ENCODE results near the gene ADAM23.
A peak's percentile ranks its signal among the peaks of the same experiment; 100 is the strongest.

The ADAM23 gene

DNA sequence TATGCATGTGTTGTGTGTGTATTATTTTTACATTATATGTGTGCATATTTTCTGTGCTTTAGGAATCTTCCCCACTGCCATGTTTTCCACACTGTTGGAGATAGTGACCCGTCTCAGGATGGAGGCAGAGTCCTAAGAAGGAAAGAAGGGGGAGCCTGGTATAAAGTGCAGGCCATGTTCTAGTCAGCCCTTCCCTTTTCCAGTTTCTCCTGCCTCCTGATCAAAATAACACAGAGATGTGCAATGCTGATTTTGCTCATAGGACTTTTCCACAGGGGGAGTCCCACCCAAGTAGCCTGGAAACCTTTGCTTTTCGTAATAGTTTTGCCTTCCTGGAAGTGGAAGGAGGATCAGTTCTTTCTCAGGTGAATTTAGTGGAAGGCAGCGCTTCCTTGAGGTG lies 126.1 kb downstream of the ADAM23 start:
- DNase-seq (ENCODE audit: low read depth) = no peak

DNA sequence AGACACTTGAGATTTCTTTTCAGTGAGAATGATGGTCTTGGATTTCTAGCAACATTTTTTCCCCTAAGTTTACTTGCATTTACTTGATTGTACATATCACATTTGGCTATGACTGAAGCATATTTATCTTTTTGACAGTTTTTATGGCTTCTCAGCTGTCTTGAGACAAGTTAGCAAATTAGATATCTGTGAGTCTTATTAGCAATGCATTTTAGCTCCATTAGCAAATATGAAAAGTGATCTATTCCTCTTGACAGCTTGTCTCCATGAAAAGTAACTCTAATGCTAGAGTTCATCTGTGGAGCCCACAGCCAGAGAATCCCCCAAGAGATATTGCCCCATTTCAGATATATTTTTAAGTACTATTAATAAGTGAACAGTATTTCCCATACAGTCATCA lies 126.9 kb downstream of the ADAM23 start:
- DNase-seq (ENCODE audit: low read depth) = no peak

DNA sequence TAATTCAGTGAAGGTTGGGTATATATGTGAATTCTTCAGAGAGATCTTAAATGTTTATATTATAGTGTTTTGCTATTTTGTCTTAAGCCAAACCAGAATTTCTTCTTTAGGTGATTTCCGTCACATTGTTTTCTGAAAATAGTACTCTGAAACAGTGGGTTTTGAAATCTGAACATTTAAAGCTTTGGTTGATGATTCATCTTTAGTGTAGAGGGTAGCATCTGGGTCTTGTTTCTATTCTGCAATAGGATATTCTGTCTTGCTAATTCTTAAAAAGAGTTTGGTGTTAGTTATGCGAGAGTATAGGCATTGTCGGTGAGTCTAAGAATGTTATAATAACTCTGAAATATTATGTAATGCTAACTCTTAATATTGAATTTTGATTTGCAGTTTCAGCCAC lies 129.4 kb downstream of the ADAM23 start:
- no peak for DNase-seq (ENCODE audit: low read depth)

DNA sequence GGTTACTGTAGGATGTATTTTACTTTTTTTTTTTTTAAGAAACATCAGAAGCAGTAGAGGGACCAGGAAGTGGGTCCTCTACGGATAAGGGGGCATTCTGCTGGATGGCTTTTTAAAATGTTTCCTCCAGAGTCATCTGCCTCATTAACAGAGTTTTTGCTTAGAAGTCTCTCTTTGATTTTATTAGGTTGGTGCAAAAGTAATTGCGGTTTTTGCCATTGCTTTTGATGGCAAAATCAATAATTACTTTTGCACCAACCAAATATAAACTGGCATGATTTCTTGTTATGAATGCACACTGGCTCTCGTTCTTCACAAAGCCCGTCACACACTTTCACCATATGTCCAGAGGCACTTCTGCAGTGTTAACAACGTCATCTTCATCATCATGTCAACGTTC lies 130.5 kb downstream of the ADAM23 start:
- no peak for DNase-seq (ENCODE audit: low read depth)

GRCh38 chr2:206584323-206585116 lies 141.2 kb downstream of the ADAM23 start:
- no peak for DNase-seq (ENCODE audit: low read depth)

DNA sequence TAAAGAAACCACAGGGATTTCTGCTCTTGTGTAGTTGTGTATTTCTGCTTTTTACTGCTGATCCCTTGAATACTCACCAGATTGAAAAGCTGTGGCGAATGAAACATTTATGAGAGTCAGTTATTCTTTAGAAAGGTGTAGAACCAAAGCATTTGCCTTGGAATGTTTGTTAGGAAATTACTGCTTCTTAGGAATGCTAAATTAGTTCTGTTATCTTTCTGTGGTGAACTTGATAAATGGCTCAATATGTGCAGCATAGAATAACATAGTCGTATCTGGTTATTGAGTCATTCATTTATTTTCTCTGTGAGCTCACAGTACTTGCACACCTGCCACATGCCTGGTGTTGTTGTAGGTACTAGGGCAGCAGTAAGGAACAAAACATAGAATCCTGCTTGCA lies 142.0 kb downstream of the ADAM23 start:
- peak; percentile 23 for DNase-seq (ENCODE audit: low read depth)

DNA sequence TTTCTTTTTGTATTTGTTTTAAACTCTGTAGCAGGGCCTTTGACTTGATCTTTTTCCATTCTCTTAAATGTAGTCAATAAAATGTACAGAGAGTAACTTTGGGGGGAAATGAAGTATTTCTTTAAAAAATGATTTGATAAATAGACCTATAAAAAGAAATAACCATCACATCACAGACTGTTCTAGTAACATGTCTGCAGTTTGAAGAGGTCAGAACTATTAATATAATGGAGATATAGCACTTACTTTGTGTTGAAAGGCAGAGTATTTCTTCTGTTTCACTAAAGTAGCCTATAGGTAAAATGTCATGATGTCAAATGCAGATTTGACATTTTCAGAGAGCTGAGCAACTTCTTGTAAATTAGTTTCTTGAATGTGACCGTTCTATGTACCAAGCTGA lies 143.3 kb downstream of the ADAM23 start:
- DNase-seq (ENCODE audit: low read depth) = no peak

- DNase-seq (ENCODE audit: low read depth) = no peak
Measured at GRCh38 chr2:206597717-206598218, 154.4 kb downstream of the ADAM23 start.

DNA sequence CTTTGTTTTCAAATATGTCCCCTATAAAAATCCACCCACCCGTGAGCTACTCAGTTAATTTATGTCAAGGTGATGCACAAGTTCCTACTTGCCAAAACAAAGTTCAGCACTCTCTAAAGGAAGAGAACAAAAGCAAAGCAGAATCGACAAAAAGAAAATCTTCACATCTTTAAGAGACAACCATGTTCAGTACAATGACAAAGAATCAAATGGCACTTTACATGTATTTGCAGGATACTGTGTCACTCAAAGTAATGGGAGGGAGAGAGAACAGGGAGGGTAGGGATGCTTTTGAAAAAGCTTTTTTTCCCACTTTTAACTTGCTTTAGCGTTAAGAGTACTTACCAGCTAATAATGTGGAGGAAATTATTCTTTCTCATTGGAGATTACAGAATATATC lies 159.9 kb downstream of the ADAM23 start:
- no peak for DNase-seq (ENCODE audit: low read depth)

- no peak for DNase-seq (ENCODE audit: low read depth)
Measured at GRCh38 chr2:206610451-206610850, 167.1 kb downstream of the ADAM23 start.

DNA sequence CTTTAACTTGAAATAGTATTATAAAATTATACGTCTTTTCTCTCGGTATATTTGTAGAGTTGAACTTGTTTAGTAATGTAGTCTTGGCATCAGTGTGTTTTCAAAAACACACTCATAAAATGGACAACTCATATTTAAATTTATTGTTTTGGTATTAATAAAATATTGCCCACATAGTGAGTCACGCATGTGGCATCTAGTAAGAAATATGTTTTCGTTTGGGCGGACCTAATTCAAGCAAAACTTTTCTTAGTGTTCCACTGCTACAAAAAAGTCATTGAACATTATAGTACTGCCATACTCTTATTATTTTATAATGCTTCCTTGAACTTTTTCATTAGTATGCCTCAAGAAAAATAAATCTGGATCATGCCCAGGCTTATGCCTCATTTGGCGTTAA lies 167.9 kb downstream of the ADAM23 start:
- DNase-seq (ENCODE audit: low read depth) = no peak

DNA sequence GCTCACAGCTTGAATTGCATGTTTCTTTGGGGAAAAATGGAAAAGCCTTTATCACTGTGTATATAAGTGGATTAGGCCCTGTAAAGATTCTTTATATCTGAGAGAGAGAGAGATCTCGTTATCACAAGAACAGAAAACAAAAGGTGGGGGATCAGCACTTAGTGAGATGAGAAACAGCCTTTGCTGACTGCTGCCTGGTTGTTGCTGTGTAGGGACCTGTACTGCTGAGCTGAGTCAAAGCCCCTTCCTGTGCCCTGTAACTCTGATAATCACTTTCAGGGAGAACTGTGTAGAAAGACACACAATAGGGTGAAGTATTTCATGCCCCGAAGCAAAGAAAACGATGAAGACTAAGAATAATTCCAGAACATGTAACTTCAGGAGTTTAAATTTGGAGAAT lies 168.4 kb downstream of the ADAM23 start:
- DNase-seq (ENCODE audit: low read depth) = no peak

DNA sequence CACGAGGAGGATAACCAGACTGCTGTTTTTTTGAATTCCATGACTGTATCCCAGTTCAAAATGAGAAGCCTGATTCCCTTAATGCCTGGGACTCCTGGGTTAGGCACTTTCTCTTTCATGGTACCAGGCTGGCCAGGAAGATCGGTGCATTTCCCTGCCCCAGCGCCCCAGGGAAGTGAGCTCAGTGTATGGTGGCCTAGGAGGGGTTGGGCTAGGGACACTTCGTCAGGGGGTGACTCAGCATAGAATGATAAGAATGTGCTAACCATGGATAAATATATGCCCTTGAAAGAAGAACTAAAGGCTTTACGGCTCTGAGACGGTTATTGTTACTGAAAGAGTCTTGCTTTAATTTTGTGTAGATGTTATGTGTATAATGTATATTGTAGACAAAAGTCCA lies 171.5 kb downstream of the ADAM23 start:
- peak; percentile 45 for DNase-seq (ENCODE audit: low read depth)

DNA sequence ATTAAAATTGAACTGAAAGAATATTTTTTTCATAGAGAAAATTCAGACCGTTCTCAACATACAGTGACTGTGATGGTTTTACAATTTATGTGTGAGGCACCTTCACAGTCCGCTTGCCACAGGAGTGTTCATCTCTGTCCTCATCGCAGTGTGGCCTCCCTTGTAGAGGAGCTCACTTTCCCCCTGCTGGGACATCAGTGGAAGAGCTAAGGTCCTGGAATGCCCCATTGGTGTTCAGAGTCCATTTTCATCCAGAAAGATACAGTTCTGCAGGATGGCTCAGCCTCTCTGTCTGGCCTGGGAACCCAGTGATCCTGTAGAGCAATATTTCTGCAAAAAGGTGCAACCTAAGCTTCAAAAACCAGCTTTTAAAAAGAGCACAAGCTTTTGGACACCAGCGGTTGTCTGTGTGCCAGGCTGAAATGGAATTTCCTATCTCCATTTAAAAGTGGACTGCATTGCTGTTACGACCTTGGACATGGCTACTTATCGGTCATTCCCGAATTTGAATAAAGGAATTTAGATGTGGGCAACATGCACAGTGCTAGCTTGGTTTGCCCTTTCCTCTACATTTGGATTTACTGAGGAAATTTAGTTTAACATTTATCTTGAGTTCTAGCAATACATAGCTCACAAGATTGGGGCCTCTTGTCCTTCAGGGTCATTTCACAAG lies 172.2 kb downstream of the ADAM23 start:
- no peak for DNase-seq (ENCODE audit: low read depth)

GRCh38 chr2:206616151-206616550 lies 172.8 kb downstream of the ADAM23 start:
- peak; percentile 4 for DNase-seq (ENCODE audit: low read depth)

GRCh38 chr2:206619011-206619410 lies 175.7 kb downstream of the ADAM23 start:
- DNase-seq (ENCODE audit: low read depth) = no peak

- no peak for DNase-seq (ENCODE audit: low read depth)
Measured at GRCh38 chr2:206626108-206626507, 182.8 kb downstream of the ADAM23 start.

- DNase-seq (ENCODE audit: low read depth) = no peak
Measured at GRCh38 chr2:206627632-206628031, 184.3 kb downstream of the ADAM23 start.

DNA sequence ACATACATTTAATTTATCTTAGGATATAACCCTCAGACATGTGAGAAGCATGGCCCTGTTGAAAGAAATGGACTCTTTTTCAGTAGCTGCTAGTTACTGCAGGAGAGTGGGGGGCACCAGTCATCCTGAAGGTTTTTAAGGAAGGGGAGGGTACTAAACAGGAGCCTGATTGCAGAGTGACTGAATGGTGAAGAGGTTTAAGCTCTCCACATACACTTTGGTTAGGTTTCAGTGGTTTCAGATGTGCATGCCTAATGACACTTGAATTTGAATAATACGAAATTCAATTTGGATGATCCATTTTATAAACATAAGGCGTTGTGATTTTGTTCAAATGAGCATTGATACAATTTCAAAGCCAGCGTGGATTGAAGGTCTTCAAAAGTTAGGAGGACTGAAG lies 188.0 kb downstream of the ADAM23 start:
- no peak for DNase-seq (ENCODE audit: low read depth)

- DNase-seq (ENCODE audit: low read depth) = no peak
Measured at GRCh38 chr2:206635015-206635414, 191.7 kb downstream of the ADAM23 start.

- DNase-seq (ENCODE audit: low read depth) = no peak
Measured at GRCh38 chr2:206639636-206640035, 196.3 kb downstream of the ADAM23 start.

DNA sequence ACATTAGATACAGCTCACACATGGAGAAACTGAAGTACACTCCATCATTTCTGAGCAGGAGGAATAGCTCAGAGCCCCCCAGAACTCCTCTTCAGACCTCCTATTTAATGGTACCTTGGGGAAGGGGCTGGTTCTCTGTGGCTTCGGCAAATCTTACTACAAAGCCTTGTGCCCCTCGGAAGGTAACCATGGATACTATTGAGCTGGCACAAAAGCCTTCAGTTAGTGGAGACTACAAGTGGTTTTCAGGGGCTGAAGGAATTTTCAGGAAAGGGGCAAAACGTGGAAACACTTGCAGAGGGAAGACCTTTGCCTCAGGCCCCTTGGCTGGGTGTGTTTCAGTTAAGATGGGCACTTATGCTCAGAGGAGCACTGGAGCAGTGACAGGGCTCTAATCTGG lies 197.9 kb downstream of the ADAM23 start:
- DNase-seq (ENCODE audit: low read depth) = no peak

Measured in non-pigmented ciliary epithelial cell (primary cell).